NCI-H2227 treated with DMSO at 0.1 percent for 48 hours (cell line): ENCODE data around the gene C18orf63.
"Not testable (repeated sequence)": the region's sequence is repeated elsewhere in the genome, so short reads cannot be mapped to it uniquely, and the experiment has no call there.

Source experiments
- DNase-seq: peaks from one replicate; lab custom pipeline; 2025; lab: John Stamatoyannopoulos, UW

Gene C18orf63

DNA sequence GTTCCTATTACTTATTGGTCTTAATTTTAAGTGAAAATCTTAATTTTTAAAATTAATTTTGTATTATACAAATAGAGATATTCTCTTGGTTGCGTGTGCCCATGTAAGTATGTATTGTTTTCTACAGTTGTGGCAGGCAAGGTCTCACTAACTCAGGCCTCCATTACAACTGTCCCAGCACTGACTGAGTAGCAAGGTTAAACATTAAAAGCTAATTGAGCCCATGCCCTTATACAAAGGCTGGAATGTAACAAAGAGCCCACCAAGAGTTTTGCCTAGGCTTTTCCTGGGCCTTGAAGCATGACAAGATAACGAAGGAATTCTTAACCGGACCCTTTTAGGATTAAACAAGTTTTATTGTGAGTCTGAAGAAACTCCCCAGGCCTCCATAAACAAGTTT lies 11.2 kb downstream of the C18orf63 start:
- not testable (repeated sequence) for DNase-seq

DNA sequence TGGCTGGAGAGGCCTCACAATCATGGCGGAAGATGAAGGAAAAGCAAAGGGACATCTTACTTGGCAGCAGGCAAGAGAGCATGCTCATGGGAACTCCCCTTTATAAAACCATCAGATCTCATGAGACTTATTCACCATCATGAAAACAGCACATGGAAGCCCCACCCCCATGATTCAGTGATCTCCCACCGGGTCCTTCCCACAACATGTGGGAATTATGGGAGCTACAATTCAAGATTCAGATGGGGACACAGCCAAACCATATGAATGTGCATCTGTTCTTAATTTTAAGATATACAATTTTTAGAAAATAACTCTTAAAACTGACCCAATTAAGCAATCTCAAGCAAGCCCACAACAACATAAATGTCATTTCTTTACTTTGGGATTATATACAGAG lies 12.6 kb downstream of the C18orf63 start:
- DNase-seq: no peak

DNA sequence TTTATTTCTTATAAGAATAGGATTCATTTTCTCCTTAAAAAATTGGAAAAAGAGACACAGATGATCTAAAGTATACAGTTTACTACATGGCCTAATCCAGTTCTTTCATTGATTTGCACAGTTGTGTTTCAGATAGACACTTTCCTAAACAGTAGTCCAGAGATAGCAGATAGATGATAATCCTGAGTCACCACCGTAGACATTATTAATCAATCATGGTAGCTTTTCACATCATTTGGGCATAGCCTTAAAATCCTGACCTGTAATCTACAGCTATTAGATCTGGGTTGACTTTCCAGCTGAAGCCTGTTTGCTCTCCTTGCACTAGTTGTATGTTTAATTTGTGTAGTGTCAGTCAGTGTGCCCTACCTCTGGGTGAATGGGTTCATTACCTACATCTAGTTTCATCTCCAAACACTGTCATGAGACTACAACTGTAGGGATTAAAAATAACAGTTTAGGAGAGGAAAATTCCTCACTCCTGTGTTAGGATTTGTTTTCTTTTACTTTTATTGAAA lies 14.1 kb downstream of the C18orf63 start:
- DNase-seq: no peak

DNA sequence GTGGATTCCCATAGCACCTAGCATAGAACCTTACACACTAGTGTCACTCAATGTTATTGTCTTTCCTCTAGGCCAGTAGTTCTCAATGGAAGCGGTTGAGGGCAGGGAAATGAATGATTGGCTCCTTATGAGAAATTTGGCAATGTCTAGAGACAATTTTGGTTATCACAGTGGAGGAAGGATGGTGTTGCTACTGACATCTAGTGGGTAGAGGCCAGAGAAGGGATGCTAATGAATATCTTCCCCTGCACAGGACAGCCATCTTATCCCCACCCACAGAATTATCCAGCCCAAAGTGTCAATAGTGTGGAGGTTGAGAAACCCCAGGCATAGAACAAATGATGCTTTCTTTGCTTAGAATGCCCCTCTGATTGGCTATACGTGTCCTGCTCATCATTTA lies 15.8 kb downstream of the C18orf63 start:
- DNase-seq: no peak

DNA sequence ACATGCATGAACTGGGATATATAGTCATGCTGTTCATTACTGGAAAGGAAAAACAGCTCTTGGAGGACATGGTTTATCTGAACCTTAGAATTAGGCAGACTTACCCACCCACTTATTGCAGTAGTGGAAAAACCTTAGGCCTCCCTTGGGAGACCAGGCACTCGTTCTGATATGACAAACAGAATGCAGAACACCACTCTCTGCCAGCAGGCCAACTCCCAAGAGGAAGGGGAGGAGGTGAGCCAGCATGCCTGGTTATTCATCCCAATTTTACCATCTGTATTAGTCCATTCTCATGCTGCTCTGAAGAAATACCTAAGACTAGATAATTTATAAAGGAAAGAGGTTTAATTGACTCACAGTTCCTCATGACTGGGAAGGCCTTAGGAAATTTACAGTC lies 17.5 kb downstream of the C18orf63 start:
- no peak for DNase-seq

DNA sequence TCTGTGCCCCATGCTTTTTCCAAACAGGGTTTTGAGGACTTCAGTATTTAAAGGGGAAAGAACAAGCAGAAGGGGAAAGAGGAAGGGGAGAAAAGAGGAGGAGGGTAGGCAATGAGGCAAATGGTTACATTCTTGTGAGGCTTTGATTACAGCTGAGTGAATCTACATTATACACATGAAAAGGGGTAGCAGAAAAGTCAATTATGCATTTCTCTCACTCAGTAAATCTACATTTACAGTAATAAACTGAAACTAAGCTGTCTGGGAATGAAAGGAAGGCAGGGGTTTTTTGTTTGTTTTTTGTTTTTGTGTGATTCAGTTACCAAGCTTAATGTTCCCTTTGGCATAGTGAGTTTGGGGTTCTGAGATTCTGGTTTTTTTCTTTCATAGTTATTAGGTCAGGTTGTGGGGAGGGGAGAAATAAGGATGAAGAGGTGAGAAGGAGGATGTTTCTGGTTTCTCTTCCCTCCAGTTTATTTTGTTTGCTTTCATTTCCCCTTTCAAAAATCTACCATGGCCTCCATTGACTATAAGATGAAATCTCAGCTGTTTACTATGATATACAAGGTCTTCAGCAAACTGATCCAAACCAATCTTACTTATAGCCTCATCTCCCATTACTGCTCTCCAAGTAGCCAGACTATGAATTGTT lies 18.7 kb downstream of the C18orf63 start:
- DNase-seq: no peak

DNA sequence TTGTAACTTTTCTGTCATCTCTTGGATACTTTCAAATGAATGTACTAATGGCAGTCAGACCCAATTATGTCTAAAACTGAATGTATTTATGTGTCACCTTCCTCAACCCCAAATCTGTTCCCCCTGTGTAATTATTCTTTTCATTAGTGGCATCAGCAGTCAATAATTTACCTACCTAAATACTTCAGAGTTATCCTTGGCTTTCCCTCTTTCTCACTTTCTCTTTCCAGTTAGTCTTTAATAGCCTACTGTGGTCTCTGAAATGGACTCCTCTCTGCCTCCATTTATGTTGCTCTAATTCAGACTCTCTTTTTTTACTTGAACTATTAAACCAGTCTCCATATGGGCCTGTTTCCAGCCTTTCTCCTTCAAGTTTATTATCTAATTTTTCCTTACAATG lies 21.0 kb downstream of the C18orf63 start:
- DNase-seq: no peak

DNA sequence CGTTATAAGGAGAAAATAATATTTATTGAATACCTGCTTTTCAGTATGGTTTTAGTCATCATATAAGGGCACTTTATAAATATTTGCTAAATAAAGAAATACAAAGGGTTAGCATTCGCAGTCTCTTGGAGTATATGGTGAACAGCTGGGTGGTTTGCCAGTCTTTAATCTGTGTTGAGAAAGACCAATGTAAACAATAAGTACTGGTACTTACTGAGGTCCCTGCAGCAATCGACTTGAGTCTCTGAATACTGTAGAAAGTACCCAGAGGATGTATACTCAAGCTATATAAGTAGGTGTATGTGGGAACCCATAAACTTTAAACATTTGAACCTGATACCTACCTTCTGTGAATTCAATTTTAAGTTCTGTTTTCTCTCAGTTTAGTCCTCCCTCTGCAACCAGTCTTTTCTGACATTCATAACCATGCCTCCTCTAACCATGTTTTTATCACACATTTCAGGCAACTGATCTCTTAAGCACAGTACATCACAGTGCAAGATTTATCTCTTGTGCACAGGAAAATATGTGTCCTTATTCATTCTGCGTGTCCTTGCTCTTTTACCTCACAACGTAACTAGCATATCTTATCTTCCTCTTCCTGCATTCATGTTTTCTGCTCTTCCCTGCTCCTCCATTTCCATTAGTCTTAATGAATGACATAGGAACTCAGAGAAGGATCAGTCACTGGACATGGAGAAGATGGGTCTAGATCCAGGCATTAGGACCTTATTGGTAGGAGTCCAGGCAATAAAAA lies 21.7 kb downstream of the C18orf63 start:
- DNase-seq: no peak

DNA sequence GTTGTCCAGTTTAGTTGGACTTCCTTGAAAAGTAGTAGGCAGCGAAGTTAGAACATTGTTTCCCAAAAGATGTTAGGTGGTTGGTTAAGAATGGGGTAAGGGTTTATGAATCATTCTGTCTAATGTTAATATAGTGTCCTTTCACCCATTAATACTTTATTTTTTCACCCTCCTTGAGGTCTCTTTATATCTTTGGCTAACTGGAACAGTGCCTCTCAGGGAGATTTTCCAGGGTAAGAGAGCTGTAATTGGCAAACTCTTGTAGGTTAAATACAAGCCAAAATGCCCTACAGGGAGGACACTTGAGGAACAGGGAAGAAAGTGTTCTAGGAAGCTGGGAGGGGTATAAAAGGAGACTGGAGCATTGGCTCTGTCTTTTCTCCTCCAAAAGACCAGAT lies 22.3 kb downstream of the C18orf63 start:
- no peak for DNase-seq

DNA sequence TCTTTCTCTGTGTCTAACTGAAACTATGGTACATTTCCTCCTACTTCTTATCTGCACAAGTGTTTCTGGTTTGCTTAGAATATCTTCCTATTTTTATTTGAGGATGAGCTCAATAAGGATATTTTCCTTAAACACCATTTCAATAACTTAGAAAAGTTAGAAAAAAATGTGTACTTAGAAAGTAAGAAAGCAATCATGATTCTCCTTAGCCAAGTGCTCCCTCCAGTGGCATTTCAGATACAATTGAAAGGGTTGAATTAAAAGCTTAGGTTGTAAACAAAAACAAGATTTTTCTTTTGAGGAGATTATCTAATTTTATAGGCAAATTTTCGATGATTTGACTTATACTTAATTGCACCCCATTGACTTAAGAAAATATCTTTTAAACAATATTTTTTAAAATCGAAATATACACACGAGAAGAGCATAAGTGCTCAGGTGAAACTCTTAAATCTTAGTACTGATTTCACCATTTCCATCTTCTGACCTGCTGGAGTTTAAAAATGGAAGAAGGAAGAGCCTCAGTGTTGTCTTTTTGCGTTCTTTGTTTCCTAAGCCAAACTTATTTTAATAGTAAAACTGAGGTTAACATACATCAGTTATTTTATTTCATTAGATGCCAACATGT lies 26.9 kb downstream of the C18orf63 start:
- DNase-seq: peak; percentile 37

DNA sequence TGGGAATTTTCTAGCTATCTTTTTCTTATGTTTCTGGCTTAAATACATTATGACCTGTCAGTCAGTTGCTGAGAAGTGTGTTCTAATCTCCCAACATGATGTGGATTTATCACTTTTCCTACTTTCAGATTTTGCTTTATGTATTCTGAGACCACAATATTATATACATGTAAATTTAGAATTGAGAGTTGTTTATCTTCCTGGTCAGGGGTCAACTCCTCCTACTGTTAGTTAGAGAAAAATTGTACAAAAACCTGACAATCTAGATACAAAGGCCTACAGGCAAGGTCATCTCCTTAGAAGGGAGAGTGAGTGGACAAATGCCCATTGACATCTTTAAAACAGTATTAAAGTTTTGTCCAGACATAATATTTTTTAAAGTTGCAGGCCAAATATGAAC lies 30.6 kb downstream of the C18orf63 start:
- no peak for DNase-seq

DNA sequence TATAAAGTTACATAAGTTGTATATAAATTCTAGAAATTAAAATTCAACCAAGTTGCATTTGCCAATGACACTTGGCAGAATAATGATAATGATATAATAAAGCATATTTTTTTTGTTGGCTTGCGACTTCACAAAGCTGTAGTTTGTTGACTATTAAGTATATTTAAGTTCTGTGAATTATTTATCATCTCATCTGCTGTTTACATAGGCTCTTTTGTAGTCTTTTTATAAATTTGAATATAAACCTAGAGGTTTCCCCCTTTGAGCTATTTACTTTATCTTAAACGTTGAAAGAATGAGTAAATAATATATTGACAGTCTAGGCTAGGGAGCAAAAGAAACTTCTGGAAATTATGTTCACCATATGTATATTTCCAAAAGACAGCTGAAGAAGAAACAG lies 32.9 kb downstream of the C18orf63 start:
- no peak for DNase-seq

DNA sequence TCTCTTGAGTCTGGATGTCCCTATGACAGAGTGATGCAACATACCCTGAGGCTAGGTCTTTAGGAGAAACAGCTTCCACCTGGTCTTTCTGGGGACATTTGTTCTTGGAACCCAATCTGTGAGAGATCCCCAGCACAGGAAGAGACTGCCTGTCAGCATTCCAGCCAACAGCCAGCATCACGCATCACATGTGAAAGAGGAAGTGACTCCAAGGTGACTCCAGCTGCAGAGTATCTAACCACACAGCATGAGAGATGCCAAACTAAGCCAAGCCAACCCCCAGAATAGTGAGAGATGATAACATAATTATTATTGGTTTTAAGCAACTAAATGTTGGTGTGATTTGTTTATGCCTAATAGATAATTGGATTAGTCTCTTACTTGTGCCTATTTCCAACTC lies 35.7 kb downstream of the C18orf63 start:
- no peak for DNase-seq

DNA sequence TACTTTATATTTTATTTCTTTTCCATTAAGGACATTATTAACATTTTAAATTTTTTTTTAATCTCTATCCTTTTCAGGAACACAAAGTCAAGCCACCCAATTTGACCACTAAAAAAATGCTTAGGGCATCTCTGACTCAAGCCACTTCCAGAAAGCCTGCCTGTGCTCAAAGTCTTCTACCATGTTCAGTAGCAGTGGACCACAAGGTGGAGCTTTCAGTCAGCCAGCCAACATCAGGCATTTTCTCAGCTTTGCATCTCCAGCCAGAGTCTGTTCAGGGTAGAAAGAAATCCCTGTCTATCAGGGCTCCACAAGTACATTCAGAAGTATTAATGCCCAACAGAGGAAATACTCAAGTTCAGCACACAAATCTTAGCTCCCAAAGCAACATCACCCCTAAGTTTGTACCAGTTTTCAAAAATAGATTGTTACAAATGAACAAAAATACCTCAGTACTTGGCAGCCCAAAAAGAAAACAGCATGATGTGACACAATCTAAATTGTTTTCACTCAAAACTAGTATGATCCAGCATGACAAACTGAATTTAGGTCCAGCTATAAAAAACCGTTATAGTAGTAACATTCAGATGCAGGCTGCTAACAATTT lies 37.6 kb downstream of the C18orf63 start:
- DNase-seq: peak; percentile 27

DNA sequence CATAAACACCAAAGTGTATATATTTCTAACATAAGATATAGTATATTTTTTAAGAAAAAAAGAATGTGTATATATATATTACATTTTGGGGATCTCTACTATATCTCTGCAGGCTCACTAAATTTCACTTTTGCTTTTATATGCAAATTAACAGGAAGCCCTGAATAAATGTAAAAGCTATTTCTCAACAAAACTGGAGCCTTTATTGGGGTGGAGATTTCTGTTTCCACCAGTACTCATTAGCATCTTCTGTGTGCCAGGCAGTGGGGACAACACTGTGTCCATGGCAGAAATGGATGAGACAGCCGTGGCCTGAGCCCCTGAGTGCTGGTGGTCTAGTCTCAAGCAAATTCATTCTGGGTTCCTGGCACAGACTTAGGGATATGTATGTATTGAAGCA lies 41.3 kb downstream of the C18orf63 start:
- no peak for DNase-seq

DNA sequence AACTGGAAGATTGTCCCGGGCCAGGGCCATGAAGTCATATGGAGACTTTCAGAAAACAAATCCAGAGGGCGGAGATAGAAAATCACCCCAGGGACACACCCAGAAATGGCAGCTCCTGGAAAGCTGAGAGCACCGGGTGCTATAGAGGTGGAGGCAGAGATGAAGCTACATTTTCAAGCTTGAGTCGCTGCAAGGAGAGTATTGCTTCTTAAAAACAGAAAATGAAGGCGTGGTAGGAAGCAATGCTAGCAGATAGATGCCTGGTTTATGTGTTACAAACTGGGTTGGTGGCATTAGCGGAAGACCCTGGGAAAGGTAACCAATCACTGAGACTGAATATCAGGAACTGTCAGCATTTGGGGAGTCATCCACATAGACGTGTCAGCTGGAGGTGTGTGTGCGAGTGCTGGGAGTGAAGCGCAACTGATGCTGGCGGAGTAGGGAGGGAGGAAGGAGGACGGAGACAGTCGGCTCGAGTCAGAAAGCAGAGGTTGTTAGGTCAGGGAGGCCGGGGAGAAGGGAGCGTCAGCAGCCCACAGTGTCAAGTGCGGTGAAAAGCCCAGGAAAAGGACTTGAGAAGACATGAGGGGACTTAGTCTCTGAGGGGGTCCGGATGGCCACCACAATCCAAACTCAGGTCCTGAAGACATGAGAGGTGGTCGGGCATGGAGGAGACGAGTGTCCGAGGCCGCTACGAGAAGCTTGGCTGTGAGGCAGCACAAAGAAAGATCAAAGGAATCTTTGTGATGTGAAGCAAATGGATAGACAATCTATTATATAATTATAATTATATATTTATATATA lies 45.4 kb downstream of the C18orf63 start:
- DNase-seq: no peak

DNA sequence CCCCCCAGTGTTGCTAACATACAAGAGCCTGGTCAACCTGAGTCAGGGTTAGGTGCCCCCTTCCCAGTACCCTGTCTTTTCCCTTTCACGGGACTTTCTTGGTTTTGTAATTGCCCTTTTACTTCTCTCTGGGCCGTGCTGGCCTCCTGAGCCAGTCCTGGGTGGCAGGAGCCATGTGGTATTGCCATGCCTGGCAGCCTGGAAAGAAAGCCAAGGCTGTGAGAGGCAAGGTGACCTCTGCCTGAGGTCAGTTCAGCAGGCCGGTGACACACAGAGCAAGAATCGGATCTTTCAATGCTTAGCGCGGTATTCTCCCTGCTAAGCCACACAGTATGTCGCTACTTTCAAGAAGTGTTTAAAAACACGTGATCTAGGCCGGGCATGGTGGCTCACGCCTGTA lies 52.3 kb downstream of the C18orf63 start:
- DNase-seq: no peak

DNA sequence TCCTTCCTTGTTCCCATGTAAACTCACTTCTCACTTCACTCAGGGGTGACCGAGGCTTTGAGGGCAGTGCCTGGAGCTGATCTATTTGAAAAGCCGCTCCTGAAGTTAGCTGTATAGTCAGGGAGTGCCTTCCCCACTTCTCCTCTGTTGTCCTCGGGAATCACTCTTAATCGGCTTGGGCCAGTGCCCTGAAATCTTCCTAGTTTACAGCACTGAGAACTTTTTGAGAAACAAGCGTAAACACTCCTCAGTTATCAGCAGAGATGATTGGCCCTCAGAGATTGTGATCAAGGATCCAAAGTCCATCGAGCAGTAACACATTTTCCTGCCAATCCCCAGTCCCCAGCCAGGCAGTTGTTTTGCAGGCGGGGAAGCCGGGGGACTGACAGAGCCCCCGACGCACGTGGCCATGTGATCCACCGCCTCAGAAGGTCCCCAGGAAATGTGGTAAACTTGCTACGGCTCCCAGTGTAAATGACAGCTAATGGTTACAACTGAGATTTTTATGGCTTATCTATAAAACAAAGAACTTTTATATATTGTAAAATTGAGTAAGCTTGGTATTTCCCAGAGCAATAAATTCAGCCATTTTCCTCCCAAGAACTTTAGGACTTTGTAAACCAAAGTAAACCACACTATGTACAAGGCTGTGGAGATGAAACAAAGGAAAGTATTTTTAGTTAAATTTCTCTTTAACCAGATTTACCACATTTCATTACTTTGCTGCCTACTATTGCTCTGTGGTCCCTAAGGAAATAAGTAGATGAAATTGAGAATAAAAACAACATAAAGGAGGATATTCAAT lies 53.5 kb downstream of the C18orf63 start:
- no peak for DNase-seq

DNA sequence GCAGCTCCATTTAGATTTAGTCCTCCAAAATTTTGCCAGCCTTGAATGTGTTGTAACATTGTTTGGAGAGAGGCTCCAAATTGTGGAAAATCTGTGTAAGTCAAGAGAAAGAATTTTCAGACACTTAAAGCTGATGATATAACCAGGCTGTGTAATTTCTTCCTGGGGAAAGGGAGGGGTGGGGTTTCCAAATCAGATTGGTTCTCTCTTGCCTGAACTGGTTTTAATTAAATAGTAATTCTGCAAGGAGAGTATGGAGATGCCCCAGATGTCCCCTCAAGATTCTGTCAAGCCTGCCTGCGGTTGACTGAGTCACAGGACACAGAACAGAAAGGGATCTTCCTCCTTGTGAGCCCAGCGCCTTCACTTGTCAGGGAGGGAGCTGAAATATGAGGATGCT lies 54.5 kb downstream of the C18orf63 start:
- DNase-seq: no peak

DNA sequence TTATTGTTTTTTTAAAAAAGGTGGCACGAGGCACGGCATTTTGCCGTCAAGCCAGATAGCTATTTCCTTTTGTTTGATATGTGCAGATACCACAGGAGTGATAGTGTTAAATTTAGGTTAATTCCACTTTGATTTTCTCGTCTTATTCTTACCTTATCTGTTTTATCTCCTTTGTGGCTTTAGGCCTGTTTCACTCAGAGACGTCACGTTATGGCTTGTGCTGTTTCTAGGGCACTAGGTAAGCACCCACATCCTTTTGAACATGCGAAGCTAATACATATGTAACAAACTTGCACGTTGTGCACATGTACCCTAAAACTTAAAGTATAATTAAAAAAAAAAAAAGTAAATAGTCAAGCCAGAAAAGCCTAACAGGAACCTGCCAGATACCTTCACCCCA lies 57.8 kb downstream of the C18orf63 start:
- no peak for DNase-seq

DNA sequence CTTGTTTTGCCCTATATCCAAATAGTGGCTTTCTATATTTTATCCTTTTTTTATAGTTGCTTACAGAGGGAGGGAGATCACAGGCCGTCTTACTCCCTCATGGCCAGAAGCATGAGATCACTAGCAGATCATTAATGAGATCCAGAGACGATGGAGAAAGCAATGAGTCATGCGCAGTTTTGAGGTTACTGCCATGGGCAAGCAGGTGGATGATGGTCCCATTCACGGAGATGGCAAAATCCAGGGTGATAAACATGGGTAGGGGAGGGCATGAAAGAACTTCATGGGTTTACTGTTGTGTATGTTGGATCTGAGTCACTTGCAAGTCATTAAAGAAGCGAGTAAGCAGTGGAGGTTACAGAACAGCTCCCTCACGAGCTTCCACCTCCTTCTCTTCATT lies 60.4 kb downstream of the C18orf63 start:
- DNase-seq: no peak
